Measurements from ENCODE around the gene ZNF317.
"Not testable (repeated sequence)": the region's sequence is repeated elsewhere in the genome, so short reads cannot be mapped to it uniquely, and the experiment has no call there.

ZNF317 gene

DNA sequence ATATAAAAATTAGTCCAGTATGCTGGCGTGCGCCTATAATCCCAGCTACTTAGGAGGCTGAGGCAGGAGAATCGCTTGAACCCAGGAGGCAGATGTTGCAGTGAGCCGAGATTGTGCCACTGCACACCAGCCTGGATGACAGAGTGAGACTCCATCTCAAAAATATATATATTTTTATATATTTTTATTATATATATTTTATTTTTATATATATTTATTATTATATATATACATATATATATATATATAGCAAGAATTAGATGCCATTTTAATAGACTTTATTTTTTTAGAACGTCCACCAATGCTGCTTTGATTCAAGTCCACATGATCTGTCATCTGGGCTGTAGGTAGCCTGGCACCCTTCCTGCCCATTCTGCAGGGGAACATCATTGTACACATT lies 35.1 kb downstream of the ZNF317 start:
- no peak for DNase-seq

DNA sequence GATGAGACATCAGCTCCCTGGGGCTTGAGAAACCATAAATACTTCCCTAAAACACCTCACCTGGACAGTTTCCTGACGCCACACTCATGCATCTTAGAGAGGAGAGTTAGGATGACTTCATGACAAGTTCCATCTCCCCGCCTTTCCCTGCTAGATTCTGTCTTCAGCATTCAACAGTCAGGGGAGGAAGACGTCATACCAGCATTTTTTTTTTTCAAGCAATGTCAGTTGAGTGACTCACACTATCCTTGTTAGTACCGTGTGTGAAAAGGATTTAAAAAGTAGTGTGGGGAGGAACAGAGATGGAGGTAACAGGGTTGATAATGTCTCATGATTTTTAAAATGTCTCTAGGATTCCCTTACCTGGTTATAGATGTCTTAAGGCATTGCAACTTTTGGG lies 38.7 kb downstream of the ZNF317 start, which contains the start of gene OR7D2:
TSS of gene OR7D2 (plus strand) at position 79 of the 400 bp plus-strand sequence. CDS start 6,803 bp downstream, outside the sequence.
- no peak for DNase-seq

DNA sequence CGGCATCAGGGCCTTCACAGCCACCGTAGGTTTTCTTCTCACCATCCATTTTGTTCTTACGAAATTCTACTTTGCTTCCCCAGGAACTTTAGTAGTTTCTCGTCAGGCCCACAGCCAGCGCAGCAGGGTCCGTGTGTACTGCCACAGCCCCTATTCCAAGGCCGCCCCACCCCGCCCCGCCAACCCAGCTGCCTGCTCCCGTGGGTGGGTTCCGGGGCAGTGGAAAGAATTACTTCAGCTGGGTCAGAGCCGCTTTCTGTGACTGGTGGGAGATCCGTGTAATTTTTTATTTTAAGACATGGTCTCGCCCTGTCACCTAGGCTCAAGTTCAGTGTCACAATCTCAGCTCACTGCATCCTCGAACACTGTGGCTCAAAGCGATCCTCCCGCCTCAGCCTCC lies 42.8 kb downstream of the ZNF317 start:
- no peak for DNase-seq

DNA sequence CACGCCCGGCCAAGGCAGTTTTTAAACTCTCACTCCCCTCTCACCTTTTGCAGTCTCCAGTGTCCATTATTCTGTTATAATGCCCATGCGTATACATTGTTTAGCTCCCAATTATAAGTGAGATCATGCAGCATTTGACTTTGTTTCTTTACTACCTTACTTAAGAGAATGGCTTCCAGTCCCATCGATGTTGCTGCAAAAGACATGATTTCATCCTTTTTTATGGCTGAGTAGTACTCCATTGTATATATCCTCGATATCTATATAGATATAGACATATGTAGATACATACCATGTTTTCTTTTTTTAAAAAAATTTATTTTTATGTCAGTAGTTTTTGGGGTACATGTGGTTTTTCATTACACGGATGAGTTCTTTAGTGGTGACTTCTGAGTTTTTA lies 47.0 kb downstream of the ZNF317 start:
- no peak for DNase-seq

DNA sequence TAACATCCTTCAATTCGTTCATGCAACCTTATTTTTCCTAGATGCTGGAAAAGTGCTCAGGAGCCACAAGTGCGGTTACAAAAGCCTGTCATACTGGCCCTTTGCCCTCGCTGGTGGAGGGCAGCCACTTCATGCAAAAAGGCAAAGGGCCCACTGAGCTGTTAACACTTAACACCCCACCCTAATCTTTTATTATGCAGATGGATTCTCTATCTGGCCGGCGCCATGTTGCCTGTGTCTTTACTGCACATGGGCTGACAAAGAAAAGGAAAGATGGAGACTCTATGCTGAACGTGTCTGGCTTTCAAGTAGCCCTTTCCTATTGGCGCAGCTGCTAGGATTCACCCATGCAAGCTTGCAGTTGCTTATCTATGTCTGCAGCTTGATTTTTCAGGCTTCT lies 49.3 kb downstream of the ZNF317 start:
- no peak for DNase-seq

DNA sequence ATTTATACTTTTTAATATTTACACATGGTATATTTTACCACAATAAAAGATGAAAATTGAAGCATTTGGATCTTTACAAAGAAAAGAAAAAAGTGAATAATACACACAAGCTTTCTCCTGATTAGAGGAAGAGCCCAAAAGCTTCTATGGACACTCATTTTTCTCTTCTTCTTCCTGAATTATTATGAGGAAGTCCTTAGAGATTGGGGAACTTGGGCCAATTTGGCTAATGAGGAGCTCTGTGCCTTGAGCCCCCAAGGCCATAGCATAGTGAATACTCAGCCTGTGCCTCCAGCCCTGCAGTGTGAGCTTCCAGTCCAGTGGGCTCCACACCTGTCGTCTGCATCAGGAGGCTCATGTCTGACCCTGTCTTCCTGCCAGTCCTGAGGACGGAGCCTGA lies 57.8 kb downstream of the ZNF317 start:
- not testable (repeated sequence) for DNase-seq

DNA sequence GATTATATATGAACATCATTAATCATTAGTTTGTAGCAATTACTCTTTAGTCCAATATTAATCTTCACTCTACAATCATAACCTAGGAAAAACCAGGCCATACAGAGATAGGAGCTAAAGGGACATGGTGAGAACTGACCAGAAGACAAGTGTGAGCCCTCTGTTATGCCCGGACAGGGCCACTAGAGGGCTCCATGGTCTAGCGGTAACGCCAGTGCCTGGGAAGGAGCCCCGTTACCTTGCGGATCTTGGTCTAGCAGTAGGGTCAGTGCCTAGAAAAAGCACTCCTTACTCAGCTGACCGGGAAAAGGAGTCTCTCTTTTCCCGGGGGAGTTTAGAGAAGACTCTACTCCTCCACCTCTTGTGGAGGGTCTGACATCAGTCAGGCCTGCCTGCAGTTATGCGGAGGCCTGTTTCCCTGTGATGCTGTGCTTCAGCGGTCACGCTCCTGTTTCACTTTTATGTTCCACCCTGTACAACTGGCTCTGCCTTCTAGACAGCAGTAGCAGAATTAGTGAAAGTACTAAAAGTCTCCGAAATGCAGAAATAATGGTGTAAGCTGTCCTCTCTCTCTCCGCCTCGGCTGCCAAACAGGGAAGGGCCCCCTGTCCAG lies 65.4 kb downstream of the ZNF317 start:
- peak; percentile 61 for DNase-seq

All from fibroblast of skin of back (primary cell).